Measurements from ENCODE around the gene RTN4R.
"Not testable (repeated sequence)": the region's sequence is repeated elsewhere in the genome, so short reads cannot be mapped to it uniquely, and the experiment has no call there.

RTN4R gene

DNA sequence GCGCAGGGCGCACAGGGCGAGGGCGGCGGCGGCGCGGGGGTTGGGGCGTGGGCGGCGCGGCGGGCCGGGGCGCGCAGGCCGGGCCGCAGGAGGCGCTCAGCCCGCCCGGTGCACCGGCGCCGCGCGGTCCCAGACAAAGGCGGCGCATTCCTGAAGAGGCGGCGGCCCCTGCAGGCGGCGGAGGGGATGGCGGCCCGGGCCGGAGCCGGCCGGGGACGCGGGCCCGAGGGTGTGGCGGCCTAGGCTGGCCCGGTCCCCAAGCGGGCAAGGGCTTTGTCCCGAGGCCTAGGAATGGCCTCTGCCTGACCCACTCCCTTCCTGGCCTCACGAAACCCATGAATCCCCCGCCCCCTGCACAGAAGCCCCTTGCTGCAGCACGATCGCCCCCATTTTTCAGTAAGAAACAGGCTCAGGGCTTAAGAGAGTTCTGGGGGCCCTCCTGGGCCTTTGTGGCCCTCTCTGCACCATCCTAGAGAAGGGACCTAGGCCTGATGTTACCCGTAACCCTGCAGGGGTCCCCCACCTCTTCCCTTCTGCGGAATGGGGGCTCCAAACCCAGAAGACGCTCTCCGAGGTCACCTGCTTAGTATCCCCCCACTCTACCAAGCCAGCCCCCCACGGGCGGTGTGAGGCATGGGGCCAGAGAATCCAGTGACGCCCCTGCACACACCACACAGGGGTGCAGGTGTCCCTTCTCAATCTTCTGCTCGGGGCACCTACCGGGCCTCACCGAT, at the start of gene RTN4R:
Gene RTN4R (minus strand): TSS at position 40 of the 734 bp plus-strand sequence. CDS start 226 bp downstream, outside the sequence.
- peak; percentile 13 for DNase-seq (ENCODE audit: low read depth)

DNA sequence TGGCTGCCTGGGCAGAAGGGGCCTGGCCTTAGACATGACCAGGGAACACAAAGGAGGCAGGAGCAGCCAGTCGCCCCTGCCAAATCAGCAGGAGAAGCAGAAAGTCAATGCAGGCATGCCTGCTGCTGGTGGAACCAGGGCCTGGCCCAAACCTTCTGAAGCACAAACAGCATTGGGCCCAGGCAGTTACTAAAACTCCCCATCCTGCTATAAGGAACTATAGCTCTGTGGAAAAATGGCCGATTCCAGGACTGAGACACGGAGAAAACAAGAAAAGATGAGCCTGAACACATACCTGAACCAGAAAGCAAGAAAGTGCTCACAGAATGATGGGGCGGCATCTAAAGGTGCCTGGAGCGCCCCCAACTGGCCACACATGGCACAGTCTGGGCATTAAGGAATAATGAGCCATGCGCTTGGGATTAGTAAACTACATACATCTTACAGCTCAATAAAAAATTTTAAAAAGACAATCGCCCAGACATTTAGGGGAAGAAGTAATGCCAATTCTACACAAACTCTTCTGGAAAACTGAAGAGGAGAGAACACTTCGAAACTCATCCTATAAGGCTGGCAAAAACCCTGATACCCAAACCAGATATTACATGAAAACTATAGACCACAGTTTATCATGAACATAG, 49.4 kb upstream of the RTN4R start:
- DNase-seq (ENCODE audit: low read depth), result not testable (repeated sequence)

DNA sequence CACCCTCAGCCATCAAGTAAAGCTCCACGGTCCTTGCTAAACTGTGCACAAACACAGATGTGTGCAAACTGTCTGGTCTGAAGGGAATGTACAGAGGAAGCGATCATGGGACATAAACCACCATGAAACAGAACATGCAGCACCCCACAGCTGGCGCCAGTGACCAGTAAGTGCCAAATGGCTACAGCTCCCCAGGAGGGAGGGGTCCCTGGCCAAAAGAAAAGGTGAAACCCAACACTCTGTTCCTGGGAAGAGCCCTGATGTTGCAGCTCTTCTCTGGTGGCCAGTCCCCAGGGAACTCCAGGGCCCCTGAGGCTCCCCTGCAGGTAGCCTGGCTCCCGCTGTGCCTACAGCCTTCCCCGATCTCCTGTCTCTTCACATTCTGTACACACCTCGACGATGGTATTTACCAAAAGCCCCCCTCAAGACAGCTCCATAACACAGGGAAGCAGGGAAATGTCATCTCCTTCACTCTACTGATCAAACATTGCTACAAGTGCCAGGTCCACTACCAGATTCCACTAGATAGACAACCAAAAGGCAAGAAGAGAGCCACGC, 48.8 kb upstream of the RTN4R start:
- DNase-seq (ENCODE audit: low read depth), result no peak

DNA sequence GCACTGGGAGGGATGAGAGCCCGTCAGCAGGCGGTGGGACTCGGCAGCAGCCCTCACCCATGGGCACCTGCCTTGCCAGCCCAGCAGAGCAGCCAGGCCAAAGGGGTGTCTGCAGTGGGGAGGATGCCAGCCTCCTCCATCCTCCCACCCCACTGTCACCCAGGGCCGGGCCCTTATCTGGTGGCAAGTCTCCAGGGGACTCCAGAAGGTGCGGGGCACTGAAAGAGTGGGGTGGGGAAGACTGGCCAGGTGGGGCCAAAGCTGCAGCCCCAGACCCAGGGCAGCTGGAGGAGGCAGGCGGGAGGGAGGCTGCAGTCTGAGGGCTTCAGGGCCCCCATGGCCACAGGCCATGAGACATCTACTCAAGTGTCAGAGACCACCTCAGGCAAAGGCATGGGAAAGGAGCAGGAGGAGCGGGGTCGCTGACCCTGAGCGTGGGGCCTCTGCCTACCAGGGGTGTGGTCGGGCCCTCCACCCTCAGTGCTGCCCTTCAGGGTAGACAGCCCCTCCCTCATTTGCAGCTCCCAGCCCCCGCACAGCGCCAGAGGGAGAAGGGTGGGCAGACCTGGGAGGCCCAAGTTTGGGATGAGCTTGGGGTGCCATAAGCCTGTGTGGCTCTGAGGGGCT, 48.2 kb upstream of the RTN4R start:
- DNase-seq (ENCODE audit: low read depth), result no peak

DNA sequence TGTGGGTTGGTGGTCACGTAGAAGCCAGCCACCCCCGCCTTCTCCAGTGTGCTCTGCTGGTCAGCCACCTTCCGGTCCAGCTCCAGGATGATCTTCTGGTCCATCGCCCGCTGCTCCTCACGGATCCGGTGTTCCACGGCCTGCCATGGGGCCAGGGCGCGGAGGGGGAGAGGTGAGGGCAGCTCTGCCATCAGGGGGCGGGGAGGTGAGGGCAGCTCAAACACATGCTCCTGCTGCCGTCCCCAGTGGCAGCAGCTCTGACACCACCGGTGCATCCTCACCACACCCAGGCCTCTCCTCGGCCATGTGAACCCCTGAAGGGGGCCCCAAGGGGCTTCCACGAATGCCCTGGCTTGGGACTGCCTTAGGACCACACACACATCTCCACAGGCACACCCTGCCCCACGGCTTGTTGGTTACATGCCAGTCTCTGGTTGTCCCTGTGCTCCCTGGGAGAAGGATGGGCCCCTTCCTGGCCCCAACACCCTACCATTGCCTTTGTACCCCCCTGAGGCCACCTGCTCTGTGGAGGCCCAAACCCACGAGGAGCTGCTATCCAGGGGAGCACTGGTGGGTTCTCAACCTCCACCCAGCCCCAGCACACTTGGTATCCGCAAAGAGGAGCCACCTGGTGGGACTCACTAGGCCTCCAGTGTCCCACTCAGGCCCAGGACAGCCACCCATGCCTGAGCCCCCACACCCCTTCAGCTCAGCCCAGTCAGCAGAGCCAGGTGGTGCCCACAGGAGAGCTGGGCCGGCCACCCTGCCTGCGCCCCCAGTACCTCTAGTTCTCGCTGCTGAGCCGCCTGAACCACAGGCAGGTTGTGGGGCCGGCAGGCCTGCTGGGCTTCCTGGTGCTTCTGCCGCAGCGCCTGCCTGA, 47.5 kb upstream of the RTN4R start:
- DNase-seq (ENCODE audit: low read depth), result no peak

DNA sequence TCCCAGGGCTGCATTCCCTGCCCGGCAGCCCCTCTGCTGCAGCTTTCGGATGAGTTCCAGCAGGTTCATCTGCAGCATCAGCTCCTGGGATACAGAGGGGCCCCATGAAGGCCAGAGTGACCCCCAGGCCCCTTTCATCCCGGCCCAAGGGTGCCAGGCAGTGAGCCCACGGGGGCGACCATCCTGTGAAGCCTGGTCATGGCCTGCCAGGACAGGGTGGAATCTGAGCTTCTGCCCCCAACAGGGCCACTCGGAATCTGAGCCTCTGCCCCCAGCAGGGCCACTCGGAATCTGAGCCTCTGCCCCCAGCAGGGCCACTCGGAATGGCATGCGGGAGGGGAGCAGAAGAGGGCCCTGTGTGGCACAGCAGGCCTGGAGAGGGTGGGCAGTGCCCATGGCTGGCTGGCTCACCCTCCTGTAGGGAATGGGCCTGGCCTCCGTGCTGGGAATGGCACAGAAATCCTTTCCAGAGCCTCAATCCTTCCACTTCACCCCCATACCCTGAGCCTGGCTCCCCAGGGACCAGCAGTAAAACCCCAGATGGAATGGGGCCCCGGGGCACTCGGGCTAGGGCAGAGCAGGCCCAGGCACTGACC, 46.7 kb upstream of the RTN4R start:
- not testable (repeated sequence) for DNase-seq (ENCODE audit: low read depth)

DNA sequence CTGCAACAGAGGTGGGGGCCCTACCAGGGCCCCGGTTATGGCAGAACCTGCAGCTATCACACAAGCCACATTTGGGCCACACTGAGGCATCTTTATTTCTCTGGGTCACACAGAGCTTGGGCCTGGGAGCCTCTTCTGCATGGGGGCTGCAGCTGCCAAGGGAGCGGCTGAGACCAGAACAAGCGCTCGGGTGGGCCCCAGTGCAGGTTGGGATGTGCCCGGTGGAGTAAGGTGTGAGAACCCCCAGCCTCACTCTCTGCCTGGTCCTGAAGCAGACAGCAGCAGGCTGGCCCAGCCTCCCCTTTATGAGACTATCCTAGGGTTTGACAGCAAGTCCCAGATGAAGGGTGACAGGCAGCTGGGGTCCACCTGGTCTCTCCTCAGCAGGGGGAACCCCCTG, 46.1 kb upstream of the RTN4R start:
- not testable (repeated sequence) for DNase-seq (ENCODE audit: low read depth)

DNA sequence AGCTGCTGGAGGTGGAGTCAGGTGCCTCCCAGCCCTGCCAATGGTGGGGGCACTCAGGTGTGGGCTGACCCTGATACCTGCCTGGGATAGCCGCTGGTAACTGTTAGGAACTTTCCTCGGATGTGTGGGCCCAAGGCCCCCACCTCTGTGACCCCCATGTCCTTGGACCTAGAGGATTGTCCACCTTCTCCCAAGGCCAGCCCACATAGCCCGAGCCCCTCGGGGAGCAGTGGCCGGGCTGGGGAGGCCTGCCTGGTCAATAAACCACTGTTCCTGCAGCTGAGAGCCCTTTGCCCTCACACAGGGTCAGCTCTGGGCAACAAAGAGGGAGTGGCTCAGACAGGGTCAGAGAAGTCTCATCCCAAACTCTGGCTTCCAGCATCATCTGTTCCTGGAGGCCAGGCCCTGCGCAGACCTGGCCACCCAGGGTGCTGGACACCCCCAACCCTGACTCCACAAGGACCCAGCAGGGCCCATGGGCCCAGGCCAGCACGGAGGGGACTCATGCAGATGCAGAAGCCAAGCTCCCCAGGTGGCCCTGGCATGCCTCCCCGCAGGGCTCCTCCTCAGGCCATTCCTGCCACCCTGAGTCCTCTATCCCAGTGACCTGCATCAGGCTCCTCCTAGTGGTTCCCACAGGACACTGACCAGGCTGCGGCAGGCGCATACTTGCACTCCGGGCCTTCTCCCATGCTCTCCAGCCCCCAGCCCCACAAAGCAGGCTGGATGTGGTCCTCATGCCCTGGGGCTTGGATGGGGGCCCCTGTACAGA, 45.4 kb upstream of the RTN4R start:
- DNase-seq (ENCODE audit: low read depth), result not testable (repeated sequence)

DNA sequence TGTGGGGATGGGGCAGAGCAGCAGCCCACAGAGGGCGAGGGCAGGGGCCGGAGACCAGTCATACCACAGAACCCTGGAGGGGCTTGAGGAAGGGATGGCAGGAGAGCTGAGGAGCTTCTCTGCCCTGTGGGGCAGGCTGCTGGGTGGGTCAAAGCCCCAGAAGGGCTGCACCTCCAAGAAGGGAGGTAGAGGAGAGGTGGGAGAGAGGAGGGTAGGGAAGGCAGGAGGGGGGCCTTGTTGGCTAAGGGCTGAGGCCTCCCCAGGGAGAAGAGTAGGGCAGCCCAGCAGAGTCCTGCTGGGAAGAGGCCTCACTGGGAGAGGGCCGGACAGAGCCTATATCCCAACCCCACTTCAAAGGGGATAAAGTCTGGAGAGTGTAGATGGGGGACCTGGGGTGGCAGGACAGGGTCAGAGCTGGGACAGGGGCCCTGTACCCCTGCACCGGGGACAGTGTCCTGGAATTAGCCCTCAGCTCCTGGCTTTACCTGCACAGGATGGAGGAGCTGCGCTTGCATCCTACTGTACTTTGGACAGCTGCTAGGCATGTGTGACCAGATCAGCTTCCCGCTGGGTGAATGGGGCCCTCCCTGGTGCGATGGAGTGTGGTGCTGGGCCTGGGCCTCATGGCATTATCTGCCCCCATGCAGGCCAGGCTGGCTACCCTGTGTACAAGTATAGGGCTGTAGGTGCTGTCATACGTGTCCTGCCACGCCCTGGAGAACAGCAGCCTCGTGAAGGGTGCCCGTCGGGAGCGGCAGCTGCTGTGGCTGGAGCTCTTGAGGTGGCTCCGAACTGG, 44.5 kb upstream of the RTN4R start:
- no peak for DNase-seq (ENCODE audit: low read depth)

DNA sequence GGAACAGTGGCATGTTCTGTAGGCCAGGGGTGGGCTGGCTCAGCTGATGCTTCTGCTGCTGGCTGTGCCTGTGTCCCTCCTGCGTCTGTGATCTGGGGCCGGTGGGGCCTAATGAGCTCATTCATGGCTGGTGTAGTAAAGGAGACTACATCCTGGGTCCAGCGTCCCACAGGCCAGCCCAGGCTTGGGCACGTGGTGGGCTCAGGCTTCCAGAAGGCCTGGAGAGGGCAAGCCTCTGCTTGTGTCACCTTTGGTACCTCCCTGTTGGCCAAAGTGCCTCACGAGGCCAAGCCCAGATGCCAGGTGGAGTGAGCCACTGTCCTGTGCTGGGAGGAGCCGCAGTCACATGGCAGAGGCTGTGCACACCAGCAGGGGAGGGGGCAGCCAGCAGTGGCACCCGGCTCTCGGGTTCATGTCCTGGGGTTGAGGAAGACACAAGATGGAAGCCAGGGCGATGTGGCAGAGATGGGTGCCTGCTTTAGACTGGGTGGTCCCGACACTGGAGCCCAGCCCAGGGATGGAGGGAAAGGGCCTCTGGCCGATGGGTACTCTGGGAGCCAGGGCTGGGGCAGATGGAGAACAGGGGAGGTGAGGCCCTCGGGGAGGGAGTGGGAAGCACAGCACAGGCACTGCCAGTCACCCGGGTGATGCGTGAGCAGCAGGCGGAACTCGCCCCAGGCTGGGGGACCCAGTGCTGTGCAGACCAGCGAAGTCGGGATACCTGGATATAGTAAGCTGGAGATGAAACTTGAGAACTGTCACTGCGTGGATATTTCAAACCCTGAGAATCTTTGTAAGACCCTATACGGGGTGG, 43.3 kb upstream of the RTN4R start:
- DNase-seq (ENCODE audit: low read depth), result not testable (repeated sequence)

DNA sequence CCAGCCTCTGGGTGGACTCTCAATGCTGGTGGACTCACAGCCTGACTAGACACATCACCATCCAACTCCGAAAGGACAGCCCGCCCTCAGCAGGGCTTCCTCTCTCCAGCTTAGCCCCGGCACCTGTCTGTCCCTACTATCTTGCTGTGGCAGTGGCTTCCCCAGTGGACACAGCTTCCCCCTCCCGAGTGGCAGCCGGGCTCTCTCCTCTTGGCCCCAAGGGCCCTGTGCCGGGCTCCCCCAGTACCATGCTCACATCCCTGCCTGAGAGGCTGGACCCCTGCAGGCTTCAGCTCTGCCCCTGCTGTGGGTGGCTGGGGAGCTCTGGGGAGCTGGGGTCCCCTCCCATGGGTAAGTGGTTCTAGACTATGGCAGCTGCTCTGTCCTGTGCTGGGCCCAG, 42.7 kb upstream of the RTN4R start:
- DNase-seq (ENCODE audit: low read depth), result not testable (repeated sequence)

DNA sequence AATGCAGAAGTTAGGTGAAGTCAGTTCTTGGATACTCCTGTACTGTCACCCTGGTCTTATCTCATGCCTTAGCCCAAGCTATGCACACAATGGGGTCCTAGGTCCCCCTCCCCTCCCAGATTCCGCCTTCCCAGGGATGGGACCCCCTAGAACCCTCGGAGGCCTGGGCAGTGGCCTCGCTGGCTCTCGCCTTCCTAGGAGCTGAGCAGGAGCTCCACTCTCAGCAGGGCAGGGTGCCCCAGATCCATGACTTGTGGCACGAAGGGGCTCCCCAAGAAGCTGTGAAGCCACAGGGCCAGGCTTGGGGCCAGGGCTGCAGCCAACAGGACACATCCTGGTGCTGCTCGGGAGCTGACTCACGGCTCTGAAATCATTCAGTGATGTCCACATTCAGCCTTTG, 42.1 kb upstream of the RTN4R start:
- DNase-seq (ENCODE audit: low read depth), result not testable (repeated sequence)

DNA sequence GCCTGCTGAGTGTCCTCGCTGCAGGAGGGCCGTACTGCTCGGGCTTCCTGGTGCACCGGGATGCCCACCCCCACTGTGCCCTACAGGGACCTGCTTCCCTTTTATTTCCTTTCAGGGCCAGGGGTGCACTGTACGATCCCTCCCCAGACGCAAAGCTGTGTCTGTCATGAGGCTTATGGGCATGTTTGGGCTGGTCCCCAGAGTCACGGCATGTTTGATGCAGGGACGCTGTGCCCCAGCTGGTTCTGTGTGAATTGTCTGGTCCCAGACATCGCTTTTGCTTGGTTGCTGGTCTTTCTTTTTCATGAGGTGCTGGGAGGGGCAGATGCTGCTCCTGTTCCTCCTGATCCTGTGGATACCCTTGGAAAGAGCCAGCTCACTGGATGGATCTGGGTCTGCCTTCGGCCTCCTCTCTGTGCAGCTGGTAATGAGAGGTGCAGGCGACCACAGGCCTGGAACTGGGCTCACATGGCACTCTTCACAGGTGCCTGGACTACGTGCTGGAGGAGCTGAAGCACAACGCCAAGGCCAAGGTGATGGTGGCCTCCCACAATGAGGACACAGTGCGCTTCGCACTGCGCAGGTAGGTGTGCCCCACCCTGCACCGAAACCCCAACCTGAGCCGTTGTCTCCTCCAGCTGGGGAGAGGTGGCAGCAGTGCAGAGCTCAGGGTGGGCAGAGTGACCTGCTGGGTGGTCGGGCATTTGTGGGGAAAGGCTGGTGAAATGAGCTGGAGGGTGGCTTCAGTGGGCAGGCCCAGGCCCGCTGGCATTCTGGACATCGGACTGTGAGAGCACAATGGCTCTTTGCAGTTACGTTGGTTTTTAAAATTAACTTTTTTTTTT, 40.9 kb upstream of the RTN4R start:
- not testable (repeated sequence) for DNase-seq (ENCODE audit: low read depth)

DNA sequence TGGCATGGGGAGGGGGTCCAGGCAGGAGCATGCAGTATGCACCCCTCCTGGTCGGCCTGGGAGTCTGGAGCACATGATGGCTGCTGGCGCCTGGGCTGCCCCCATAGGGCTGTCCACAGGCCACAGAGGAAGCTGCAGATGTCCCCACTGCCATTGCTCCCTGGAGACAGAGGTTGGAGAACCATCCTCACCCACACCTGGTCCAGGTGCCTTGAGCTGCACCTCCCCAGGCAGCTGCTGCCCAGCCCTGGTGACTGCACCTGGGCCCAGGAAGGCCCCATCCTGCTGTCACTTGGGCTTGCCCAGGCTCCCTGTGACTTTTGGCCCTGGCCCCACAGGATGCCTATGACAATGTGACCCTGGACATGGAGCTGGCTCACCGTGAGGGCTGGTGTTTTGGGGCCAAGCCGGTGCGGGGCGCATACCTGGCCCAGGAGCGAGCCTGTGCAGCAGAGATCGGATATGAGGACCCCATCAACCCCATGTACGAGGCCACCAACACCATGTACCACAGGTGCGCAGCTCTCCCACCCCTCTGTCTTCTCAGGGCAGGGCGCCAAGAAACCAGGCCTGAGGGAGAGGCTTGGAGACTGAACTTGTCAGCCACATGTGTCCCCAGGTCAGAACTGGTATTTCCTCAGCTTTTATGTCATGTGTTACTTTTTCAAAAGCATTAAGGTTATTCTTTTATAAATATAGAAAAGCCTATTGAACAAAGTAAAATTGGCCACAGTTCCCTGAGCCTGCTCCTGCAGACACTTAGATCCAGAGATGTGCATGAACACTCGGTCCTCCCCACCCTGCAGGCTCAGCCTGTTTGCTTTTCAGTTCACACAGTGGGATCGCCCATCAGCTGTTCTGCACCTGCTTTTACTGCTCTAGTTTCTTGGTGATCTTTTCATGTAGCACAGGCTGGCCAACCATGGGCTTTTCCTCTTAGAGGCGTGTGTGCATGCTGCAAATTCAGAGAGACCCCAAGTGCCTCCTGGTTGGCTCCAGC, 39.6 kb upstream of the RTN4R start:
- not testable (repeated sequence) for DNase-seq (ENCODE audit: low read depth)

DNA sequence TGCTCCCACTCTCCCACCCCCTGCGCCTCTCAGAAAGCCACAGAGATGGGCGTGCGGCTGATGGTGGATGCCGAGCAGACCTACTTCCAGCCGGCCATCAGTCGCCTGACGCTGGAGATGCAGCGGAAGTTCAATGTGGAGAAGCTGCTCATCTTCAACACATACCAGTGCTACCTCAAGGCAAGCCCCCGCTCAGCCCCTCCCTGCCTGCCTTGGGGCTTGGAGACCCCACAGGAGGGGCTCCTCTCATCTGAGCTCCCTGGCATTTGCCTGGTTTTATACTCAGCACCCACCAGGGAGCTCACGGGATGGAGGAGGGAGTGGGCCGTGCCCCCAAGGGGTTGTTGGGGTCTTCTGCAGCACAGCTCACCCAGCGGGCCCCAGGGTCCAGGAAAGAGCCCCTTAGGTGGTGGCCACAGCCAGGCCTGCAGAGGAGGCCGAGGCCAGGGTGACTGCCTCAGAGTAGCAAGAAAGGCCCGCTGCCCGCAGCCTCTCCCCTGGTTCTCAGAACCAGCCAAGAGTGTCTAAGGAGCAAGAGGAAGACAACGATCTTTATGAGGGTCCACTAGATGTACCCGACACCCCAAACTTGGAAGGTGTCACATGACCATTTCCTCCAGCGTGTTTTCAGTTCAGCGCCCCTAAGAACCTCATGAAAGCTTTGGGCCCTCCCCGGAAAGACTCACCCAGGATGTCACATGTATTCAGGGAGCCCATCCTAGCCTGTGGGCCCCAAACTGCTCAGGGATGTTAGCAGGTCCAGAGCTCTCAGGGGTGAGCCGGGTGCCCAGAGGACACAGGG, 38.7 kb upstream of the RTN4R start:
- not testable (repeated sequence) for DNase-seq (ENCODE audit: low read depth)
